HG02870 (cell line): Measurements from ENCODE around the gene LEKR1.

ENCODE experiments used
- ATAC-seq: cut with Tn5 transposase; IDR thresholded peaks from one replicate; pipeline ENCODE4 v1.9.1; 2021; ENCODE audit warnings: mild to moderate bottlenecking, moderate library complexity; ENCODE audit not compliant: unreplicated experiment

Gene LEKR1

GRCh38 chr3:156973954-156974353 lies 147.8 kb downstream of the LEKR1 start:
- no peak for ATAC-seq

GRCh38 chr3:156974931-156975330 lies 148.8 kb downstream of the LEKR1 start:
- ATAC-seq, result no peak

GRCh38 chr3:156975721-156976120 lies 149.6 kb downstream of the LEKR1 start:
- no peak for ATAC-seq

- no peak for ATAC-seq
Measured at GRCh38 chr3:156976933-156977332, 150.8 kb downstream of the LEKR1 start.

DNA sequence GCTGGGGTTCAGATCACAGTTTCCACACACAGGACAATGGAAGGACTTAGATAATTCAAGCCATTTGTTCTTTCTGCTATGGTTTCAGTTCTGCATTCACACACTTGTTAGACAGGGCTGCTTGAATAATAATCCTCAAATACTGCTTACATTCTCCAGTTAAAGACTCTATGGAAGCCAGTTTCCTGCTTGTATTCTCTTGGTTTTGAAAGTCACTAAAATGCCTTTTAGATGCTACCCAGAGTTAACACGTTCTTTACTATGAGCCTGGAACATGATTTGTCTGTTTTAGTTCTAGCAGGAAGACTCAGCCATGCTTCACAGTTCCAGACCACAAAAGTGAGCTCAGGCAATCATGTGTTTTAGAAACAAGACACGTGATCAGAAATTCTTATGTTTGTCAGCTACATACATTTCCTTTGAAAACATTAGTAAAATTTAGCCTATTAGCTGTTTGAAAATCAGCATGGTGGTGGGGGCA lies 152.4 kb downstream of the LEKR1 start:
- ATAC-seq, result peak; percentile 94

DNA sequence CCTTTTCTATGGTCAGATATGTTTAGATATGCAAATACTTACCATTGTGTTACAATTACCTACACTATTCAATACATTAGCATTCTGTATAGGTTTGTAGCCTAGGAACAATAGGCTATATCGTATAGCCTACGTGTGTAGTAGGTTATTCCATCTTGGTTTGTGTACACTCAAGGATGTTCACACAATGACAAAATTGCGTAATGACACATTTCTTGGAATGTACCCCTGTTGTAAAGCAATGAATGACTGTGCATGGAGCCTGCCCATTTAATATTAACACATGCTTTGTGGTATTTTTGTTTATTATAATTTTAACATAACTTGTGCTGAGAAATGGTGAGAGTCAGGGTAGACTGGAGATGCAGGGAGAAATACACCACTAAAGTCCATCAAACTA lies 154.9 kb downstream of the LEKR1 start:
- no peak for ATAC-seq

DNA sequence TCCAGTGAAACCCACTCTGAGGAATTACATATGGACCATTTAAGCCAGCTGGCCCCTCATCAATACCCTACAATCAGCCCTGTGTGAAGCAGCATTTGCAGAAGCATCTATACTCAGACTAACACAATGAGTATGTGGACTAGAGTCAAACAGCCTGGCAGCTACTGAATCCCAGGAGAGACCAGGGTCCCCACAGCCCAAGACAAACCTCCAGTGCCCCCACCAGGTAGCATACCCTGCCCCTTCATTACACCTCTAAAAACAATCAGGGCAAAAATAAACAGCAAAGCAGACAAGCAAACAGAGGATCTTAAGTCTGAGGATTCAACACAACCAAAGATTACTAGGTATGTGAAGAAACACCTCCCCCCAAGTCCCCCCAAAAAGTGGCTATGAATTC lies 157.4 kb downstream of the LEKR1 start:
- ATAC-seq, result no peak

- no peak for ATAC-seq
Measured at GRCh38 chr3:156985711-156986110, 159.6 kb downstream of the LEKR1 start.

GRCh38 chr3:156987946-156988345 lies 161.8 kb downstream of the LEKR1 start:
- ATAC-seq, result no peak

GRCh38 chr3:156997351-156997750 lies 171.2 kb downstream of the LEKR1 start:
- ATAC-seq, result no peak

DNA sequence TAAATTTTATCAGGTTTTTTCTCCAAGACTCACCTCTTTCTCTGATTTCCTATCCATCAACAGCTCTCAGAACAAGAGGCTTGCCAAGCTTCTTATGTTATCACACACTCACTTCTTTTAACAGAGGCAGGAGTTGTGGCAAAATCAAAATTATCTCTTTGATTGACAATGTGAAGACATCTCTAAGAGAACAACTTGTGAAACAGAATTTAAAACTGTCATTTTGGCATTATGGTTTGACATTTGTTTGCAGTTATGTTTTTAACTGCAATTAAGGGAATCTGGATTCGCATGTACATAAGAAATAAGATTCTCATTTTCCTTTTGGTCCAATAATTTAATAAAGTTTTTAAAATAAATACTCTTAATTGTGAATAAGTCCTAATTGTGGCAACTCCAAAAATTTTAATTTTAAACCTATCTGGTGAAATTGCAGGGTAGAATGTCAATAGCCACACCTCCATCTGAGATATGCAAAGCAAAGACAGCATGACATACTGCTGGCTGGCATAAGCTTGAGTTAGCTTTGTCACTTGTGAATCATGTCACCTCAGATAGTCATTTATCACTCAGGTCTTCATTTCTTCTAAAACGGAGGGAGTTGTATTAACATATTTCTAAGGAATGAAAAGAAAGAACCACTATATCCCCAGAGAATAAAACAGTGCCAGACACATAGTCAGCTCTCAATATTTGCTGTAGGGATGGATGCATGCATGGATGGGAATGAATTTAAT lies 175.2 kb downstream of the LEKR1 start:
- ATAC-seq, result no peak

GRCh38 chr3:157021679-157022078 lies 195.5 kb downstream of the LEKR1 start:
- no peak for ATAC-seq

GRCh38 chr3:157023226-157023625 lies 197.1 kb downstream of the LEKR1 start:
- no peak for ATAC-seq

DNA sequence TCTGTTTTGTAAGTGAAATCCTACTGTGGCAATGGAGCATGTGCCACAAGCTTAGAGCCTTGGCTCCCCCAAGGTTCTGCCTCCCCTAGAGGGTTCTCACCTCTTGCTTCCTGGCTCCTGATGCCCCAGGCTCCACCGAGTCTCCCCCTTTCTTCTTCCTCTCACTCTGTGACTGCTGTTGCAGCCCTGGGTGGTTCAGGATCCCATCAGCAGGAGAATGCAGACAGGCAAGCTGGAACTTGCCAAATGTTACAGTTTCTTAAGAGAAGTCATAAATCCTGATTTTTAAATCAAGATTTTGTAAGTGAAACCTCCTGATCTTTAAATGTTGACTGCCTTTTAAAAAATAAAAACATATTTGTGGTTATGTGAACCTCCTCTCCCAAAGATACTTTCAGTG lies 199.9 kb downstream of the LEKR1 start:
- ATAC-seq, result no peak

DNA sequence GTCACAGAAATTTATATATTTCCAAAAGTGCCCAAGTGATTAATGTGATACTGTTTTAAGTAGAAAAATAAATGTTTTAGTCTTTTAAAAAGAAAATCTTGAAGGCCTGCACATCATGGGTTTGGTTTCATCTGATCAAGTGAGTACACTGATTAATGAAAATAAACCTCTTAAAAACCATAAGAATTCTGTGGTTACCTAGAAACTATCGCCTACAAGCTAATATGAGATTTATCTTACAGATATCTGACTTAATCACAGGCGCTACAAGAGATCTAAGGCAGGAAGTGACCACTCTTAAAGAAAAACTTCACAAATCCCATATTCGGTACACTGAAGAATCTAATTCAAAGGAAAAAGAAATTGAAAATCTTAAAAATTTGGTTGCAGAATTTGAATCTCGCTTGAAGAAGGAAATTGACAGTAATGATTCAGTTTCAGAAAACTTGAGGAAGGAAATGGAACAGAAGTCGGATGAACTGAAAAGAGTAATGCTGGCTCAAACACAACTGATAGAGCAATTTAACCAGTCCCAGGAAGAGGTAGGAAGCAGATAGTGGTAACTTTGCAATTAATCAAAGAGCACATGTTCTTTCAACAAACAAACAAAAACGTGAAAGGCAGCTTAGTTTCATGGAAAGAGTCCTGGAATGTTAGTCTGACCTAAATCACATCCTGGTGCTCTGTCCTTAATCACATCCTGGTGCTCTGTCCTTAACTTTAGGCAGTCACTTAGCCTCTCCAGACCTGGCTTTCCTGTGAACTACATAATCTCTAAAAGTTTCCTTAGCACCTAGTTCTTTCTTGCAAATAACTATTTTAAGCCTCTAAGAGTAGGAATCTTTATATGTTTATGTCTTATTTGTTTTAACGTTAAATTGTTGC lies 201.9 kb downstream of the LEKR1 start:
- no peak for ATAC-seq

GRCh38 chr3:157029365-157029790 lies 203.2 kb downstream of the LEKR1 start:
- ATAC-seq, result no peak

DNA sequence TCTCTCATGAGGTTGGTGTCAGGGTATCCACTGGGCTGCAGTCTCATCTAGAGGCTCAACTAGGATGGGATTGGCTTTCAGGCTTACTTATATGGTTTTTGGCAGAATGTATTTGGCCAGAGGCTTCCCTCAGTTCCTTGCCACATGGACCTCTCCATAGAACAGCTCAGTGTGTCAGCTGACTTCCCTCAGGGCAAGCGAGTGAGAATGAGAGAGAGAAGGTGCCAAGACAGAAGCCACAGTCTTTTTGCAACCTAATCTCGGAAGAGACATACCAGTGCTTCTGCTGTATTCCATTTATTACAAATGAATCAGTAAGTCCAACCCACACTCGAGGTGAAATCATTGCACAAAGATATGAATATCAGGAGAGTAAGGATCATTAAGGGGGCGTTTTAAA lies 204.6 kb downstream of the LEKR1 start:
- no peak for ATAC-seq

- ATAC-seq, result no peak
Measured at GRCh38 chr3:157033001-157033400, 206.8 kb downstream of the LEKR1 start.

- ATAC-seq, result no peak
Measured at GRCh38 chr3:157040456-157040855, 214.3 kb downstream of the LEKR1 start.

DNA sequence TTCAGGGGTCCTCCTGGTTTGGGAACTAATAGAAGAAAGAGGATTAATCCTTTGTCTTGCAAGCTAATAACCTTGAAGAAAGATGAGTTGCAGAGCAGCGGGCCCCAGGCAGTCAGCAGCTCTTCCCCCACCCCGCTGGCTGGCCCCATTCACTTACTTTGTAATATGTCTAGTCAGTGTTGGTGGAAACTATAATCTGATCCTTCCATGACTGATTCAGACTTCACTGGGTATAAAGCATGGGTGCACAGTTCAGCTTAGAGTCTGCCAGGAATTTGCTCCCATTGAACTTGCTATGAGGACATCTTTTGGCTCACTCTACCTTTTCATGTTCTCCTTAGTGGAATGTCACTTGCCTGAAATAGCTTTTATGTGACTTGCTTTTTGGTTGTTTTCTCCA lies 216.1 kb downstream of the LEKR1 start:
- ATAC-seq, result no peak

- ATAC-seq, result no peak
Measured at GRCh38 chr3:157043771-157044170, 217.6 kb downstream of the LEKR1 start.

GRCh38 chr3:157045238-157045850 lies 219.2 kb downstream of the LEKR1 start:
- ATAC-seq, result no peak
